GM19238 (cell line): ENCODE results near the gene PRDM11.

Source experiments
- DNase-seq: peaks from one replicate; pipeline ENCODE4 v3.0.0; 2011; ENCODE audit warnings: low spot score; ENCODE audit not compliant: insufficient read length

PRDM11 gene

GRCh38 chr11:45141631-45142030, 4.8 kb upstream of the PRDM11 start:
- DNase-seq, result no peak

GRCh38 chr11:45142241-45143055, 4.0 kb upstream of the PRDM11 start:
- no peak for DNase-seq

GRCh38 chr11:45143494-45143893, 2.9 kb upstream of the PRDM11 start:
- DNase-seq, result no peak

GRCh38 chr11:45144126-45145082, 2.0 kb upstream of the PRDM11 start:
- no peak for DNase-seq

GRCh38 chr11:45145083-45145378, 1.4 kb upstream of the PRDM11 start:
- no peak for DNase-seq

- no peak for DNase-seq
These were observed 914 bp upstream of the PRDM11 start for GRCh38 chr11:45145379-45146071.

- peak; percentile 98 for DNase-seq
These were observed 734 bp downstream of the PRDM11 start for GRCh38 chr11:45147017-45147728.

GRCh38 chr11:45147891-45148675, 1.6 kb downstream of the PRDM11 start:
- no peak for DNase-seq

GRCh38 chr11:45149483-45150056, 3.1 kb downstream of the PRDM11 start:
- no peak for DNase-seq

GRCh38 chr11:45150301-45150700, 3.9 kb downstream of the PRDM11 start:
- no peak for DNase-seq

GRCh38 chr11:45150943-45151342, 4.5 kb downstream of the PRDM11 start:
- DNase-seq, result no peak

- DNase-seq, result no peak
These were observed 5.0 kb downstream of the PRDM11 start for GRCh38 chr11:45151362-45151982.

- no peak for DNase-seq
These were observed 6.5 kb downstream of the PRDM11 start for GRCh38 chr11:45152740-45153595.

GRCh38 chr11:45154276-45154675, 7.8 kb downstream of the PRDM11 start:
- DNase-seq, result no peak

GRCh38 chr11:45155058-45155551, 8.7 kb downstream of the PRDM11 start:
- no peak for DNase-seq

GRCh38 chr11:45155627-45156180, 9.3 kb downstream of the PRDM11 start:
- DNase-seq, result no peak

- no peak for DNase-seq
These were observed 9.8 kb downstream of the PRDM11 start for GRCh38 chr11:45156201-45156600.

GRCh38 chr11:45156741-45157140, 10.3 kb downstream of the PRDM11 start:
- DNase-seq, result no peak
